ENCODE measurements around the gene ZG16. TPM values are rescaled to one million over a fixed set of nuclear protein-coding genes. Genes with fewer than 3 reads are reported as not detected.

Gene ZG16
- total and polyA plus RNA-seq, 9 of the 15 experiments (the other 6 are each of a cell fraction or from before 2014, with no cell fraction given): 0.04 TPM; not detected in 8

GRCh38 chr16:29784901-29785500, 6.9 kb downstream of the ZG16 start:
- BruUV-seq (replicated peaks): no TSS peak
- no peak overlapping the region for H3K4me3 ChIP-seq
- H3K27ac ChIP-seq (ENCODE audit: extremely low read depth, low read depth, low read length): no peak overlapping the region
- no peaks in the 10 kb centered on the region for H3K36me3 ChIP-seq (ENCODE audit: control insufficient read depth, insufficient read depth, low read length)
- peak overlapping the region; percentile 61 for H3K4me2 ChIP-seq (ENCODE audit: insufficient read depth, low read length)
- FAIRE-seq (peak; percentile 93), ATAC-seq (peak; percentile 98), DNase-seq (ENCODE audit: extremely low read depth in 1 of 4, low spot score in 3 of 4) (peak; percentile 75 to 86 (median 78))
- peak overlapping the region; percentile 89 for H2AFZ ChIP-seq (ENCODE audit: low read depth, low read length)
- H3K79me2 ChIP-seq (ENCODE audit: control insufficient read depth, insufficient read depth, low read length): peaks cover 5% of the 10 kb centered on the region; the same call in 2 of the 3 replicates
- no peaks in the 10 kb centered on the region for H3K9me1 ChIP-seq (ENCODE audit: control insufficient read depth, insufficient read depth, low read length)
- in situ Hi-C loops (cut with MboI) (no loop called here), intact Hi-C loops (cut with micrococcal nuclease) (loop anchor here (10.0 kb wide), 1 partner anchor 80 kb away; no protein-coding TSS in a partner anchor)
- no peaks in the 10 kb centered on the region for H3K9me3 ChIP-seq (replicated peaks; ENCODE audit: control insufficient read depth, insufficient read depth, low read depth, low read length)
- H3K27me3 ChIP-seq (ENCODE audit: control insufficient read depth in 2 of 2, insufficient read depth in 2 of 2, low read length in 2 of 2): peaks cover 10% of the 10 kb centered on the region in 2 experiments
- H4K20me1 ChIP-seq (replicated peaks; ENCODE audit: control insufficient read depth, insufficient read depth, low read length): 0 out of 2 replicates have a peak, but pooled peaks cover 2% of the 10 kb centered on the region
- WGBS (ENCODE audit: insufficient coverage, low coverage, missing lambda C conversion rate): 13% methylated on average over 38 of the region's 38 CpGs
- ChIA-PET CTCF (ENCODE audit: low intra/inter-chr PET ratio) (no interaction called here), POLR2A (interaction anchor here (0.7 to 2.3 kb wide), 5 partner anchors 9 to 95 kb away, joined by 3 to 10 read pairs (median 3); no protein-coding TSS in a partner anchor)
- H3K4me1 ChIP-seq (replicated peaks in 1 of 2; ENCODE audit: control insufficient read depth in 2 of 2, insufficient read depth in 2 of 2, low read length in 2 of 2): peaks cover 8 to 12% of the 10 kb centered on the region in 2 experiments; a peak in 4 of 5 replicates
- peak overlapping the region in 1 of 2 experiments; percentile 86; a peak in 2 of 4 replicates for H3K9ac ChIP-seq (ENCODE audit: insufficient read depth in 1 of 2, low read depth in 2 of 2, low read length in 2 of 2)
- TF ChIP-seq ZNF134 (CRISPR knock-in tag; conservative IDR thresholded peaks at IDR 0.05) (no peak), CTCFL (IDR thresholded peaks at IDR 0.05; ENCODE audit: borderline replicate concordance, insufficient read depth, low read depth, low read length, poor library complexity, severe bottlenecking) (no peak), ZNF280B (CRISPR knock-in tag; IDR thresholded peaks at IDR 0.05) (no peak), NFYB (IDR thresholded peaks at IDR 0.05; ENCODE audit: extremely low read depth, insufficient read length) (no peak), ZNF507 (tag; conservative IDR thresholded peaks at IDR 0.05) (no peak), SP1 (CRISPR knock-in tag; IDR thresholded peaks at IDR 0.05) (0 out of 2 replicates have a peak, but pooled peaks have one; percentile 47), FOXK1 (CRISPR knock-in tag; IDR thresholded peaks at IDR 0.05; ENCODE audit: borderline replicate concordance) (no peak), OTX1 (CRISPR knock-in tag; IDR thresholded peaks at IDR 0.05) (no peak), NR3C1 (CRISPR knock-in tag; IDR thresholded peaks at IDR 0.05) (no peak), ERF (CRISPR knock-in tag; IDR thresholded peaks at IDR 0.05) (no peak), ZKSCAN3 (CRISPR knock-in tag; IDR thresholded peaks at IDR 0.05) (no peak), CBX3 (IDR thresholded peaks at IDR 0.05; ENCODE audit: borderline replicate concordance in 1 of 2, low read length in 2 of 2) (peak in 1 of 2 experiments; percentile 74; a peak in 1 of 3 replicates), CREB1 (IDR thresholded peaks at IDR 0.05) (no peak; the same call in 1 of the 2 replicates), CREB1 (CRISPR knock-in tag; IDR thresholded peaks at IDR 0.05) (peak; percentile 69)
